Fibroblast of pulmonary artery (primary cell): ENCODE results near the gene CEP164.
"Not testable (repeated sequence)": the region's sequence is repeated elsewhere in the genome, so short reads cannot be mapped to it uniquely, and the experiment has no call there.

ENCODE experiments used
- DNase-seq: peaks from one replicate; pipeline ENCODE4 v3.0.0-alpha.2; 2010; ENCODE audit warnings: low read depth
- H3K4me3 ChIP-seq: replicated peaks from 2 replicates; pipeline ENCODE4 v1.5.1; 2011; ENCODE audit warnings: low read depth, mild to moderate bottlenecking, control low read depth, low read length, moderate library complexity
- CTCF ChIP-seq: IDR thresholded peaks from 2 replicates; pipeline ENCODE4 v1.5.1; 2011; ENCODE audit warnings: mild to moderate bottlenecking, control low read depth, low read length, inconsistent platforms; ENCODE audit errors: missing control alignments

The CEP164 gene

GRCh38 chr11:117392001-117392690, 64.5 kb downstream of the CEP164 start:
- H3K4me3 ChIP-seq = no peak overlapping the region

GRCh38 chr11:117392979-117393378, 65.3 kb downstream of the CEP164 start:
- no peak for DNase-seq
- no peak overlapping the region for H3K4me3 ChIP-seq
- no peak for TF ChIP-seq CTCF

More at GRCh38 chr11:117392001-117392690, 64.5 kb downstream of the CEP164 start:
- no peak for DNase-seq
- TF ChIP-seq CTCF = no peak

- no peak overlapping the region for H3K4me3 ChIP-seq
- TF ChIP-seq CTCF = no peak
- DNase-seq = no peak
Observed at GRCh38 chr11:117394221-117394925, 66.7 kb downstream of the CEP164 start.

GRCh38 chr11:117395476-117395875, 67.8 kb downstream of the CEP164 start:
- no peak for DNase-seq
- TF ChIP-seq CTCF = no peak
- no peak overlapping the region for H3K4me3 ChIP-seq

- no peak overlapping the region for H3K4me3 ChIP-seq
- TF ChIP-seq CTCF = no peak
- DNase-seq = no peak
Observed at GRCh38 chr11:117396970-117397369, 69.3 kb downstream of the CEP164 start.

- H3K4me3 ChIP-seq, DNase-seq: not testable (repeated sequence)
Observed at GRCh38 chr11:117398618-117399017, 71.0 kb downstream of the CEP164 start.

- H3K4me3 ChIP-seq, DNase-seq: not testable (repeated sequence)
Observed at GRCh38 chr11:117399100-117399840, 71.6 kb downstream of the CEP164 start.

- not testable (repeated sequence) for DNase-seq
Observed at GRCh38 chr11:117405898-117406297, 78.2 kb downstream of the CEP164 start.

More at GRCh38 chr11:117405898-117406297, 78.2 kb downstream of the CEP164 start:
- not testable (repeated sequence) for H3K4me3 ChIP-seq
